GM23248 (cell line): ENCODE data around the gene INKA2. TPM values are rescaled to one million over a fixed set of nuclear protein-coding genes. Genes with fewer than 3 reads are reported as not detected.

Source experiments
- DNase-seq: peaks from one replicate; pipeline ENCODE4 v3.0.0-alpha.2; 2015
- H2AFZ ChIP-seq: fragments of 200-600 bp; sonication (generic); 2 replicates; pipeline ENCODE4 v1.6.1; 2016; ENCODE audit warnings: antibody characterized with exemption
- H3F3A ChIP-seq: fragments of 200-600 bp; sonication (generic); 2 replicates; pipeline ENCODE4 v1.6.1; 2016; ENCODE audit warnings: mild to moderate bottlenecking, antibody characterized with exemption, mixed run types; ENCODE audit not compliant: insufficient read depth
- H3K27ac ChIP-seq: fragments of 200-600 bp; sonication (generic); 2 replicates; pipeline ENCODE4 v1.5.1; 2016; ENCODE audit warnings: mild to moderate bottlenecking
- H3K27me3 ChIP-seq: fragments of 200-600 bp; sonication (generic); replicated peaks from 2 replicates; pipeline ENCODE4 v1.6.1; 2016; ENCODE audit warnings: mild to moderate bottlenecking; ENCODE audit not compliant: insufficient read depth
- H3K36me3 ChIP-seq: fragments of 200-600 bp; sonication (generic); 2 replicates; pipeline ENCODE4 v1.6.1; 2016; ENCODE audit warnings: low read depth, mild to moderate bottlenecking
- H3K4me1 ChIP-seq: fragments of 200-600 bp; sonication (generic); 2 replicates; pipeline ENCODE4 v1.6.1; 2016; ENCODE audit warnings: mild to moderate bottlenecking; ENCODE audit not compliant: insufficient read depth
- H3K4me2 ChIP-seq: fragments of 200-600 bp; sonication (generic); one replicate; pipeline ENCODE4 v1.6.1; 2016; ENCODE audit warnings: mild to moderate bottlenecking; ENCODE audit not compliant: unreplicated experiment
- H3K4me3 ChIP-seq: fragments of 200-600 bp; sonication (generic); 2 replicates; pipeline ENCODE4 v1.5.1; 2016; ENCODE audit warnings: mild to moderate bottlenecking
- H3K79me2 ChIP-seq: fragments of 200-600 bp; sonication (generic); 2 replicates; pipeline ENCODE4 v1.6.1; 2016; ENCODE audit warnings: mild to moderate bottlenecking; ENCODE audit not compliant: insufficient read depth
- H3K9ac ChIP-seq: fragments of 200-600 bp; sonication (generic); 2 replicates; pipeline ENCODE4 v1.6.1; 2016; ENCODE audit warnings: mild to moderate bottlenecking
- H3K9me2 ChIP-seq: fragments of 200-600 bp; sonication (generic); 2 replicates; pipeline ENCODE4 v1.6.1; 2016; ENCODE audit warnings: mixed run types, mild to moderate bottlenecking, moderate library complexity; ENCODE audit not compliant: insufficient read depth
- H3K9me3 ChIP-seq: fragments of 200-600 bp; sonication (generic); one replicate; pipeline ENCODE4 v1.6.1; 2017; ENCODE audit warnings: low read depth
- H4K20me1 ChIP-seq: fragments of 200-600 bp; sonication (generic); 2 replicates; pipeline ENCODE4 v1.6.0; 2016; ENCODE audit not compliant: insufficient read depth
- EZH2 ChIP-seq: fragments of 200-600 bp; sonication (generic); IDR thresholded peaks from 2 replicates; pipeline ENCODE4 v1.6.1; 2018; ENCODE audit warnings: antibody characterized with exemption, mild to moderate bottlenecking; ENCODE audit not compliant: insufficient read depth, poor library complexity, severe bottlenecking
- EZH2phosphoT487 ChIP-seq: fragments of 200-600 bp; sonication (generic); IDR thresholded peaks from 2 replicates; pipeline ENCODE4 v1.6.1; 2018; ENCODE audit warnings: antibody characterized with exemption, moderate library complexity, mild to moderate bottlenecking, low read depth; ENCODE audit not compliant: insufficient read depth
- WGBS, 2 experiments: methylation state at CpG; one replicate each; pipeline ENCODE4 v1.1.6; 2015 to 2017; ENCODE audit warnings: low lambda C conversion rate in 2 of 2, low coverage in 1 of 2; ENCODE audit errors: missing lambda C conversion rate in 2 of 2; 5-methylcytosine and 5-hydroxymethylcytosine counted together
- in situ Hi-C: fragments of 300-500 bp; cut with MboI; formaldehyde crosslinking; loops from 2 replicates; pipeline ENCODE4 v1.15.0; 2020
- polyA plus RNA-seq: library from polyadenylated mRNA; unstranded; fragments of >200 nt; fragmentation: Nextera tagmentation; extraction: Ambion mirVana; gene quantifications from 2 replicates; pipeline ENCODE4 v1.2.1, GENCODE V29; 2016
- total RNA-seq: library from RNA; depleted of rRNA; stranded (reverse); fragments of >200 nt; shearing (Covaris generic); gene quantifications from 2 replicates; pipeline ENCODE4 v1.2.3, GENCODE V29; 2014

Gene INKA2
- total and polyA plus RNA-seq, 2 experiments from 2014 or later, result 1.2 to 1.3 TPM

- DNase-seq, result no peak
- Histone ChIP-seq H3K4me1 (peaks cover 11% of the 10 kb centered on the region), H4K20me1 (no peaks in the 10 kb centered on the region), H2AFZ (no peak overlapping the region), H3K36me3 (no peaks in the 10 kb centered on the region), H3K79me2 (no peaks in the 10 kb centered on the region), H3K9ac (no peak overlapping the region), H3K27me3 (no peaks in the 10 kb centered on the region), H3K9me3 (no peaks in the 10 kb centered on the region), H3K4me2 (no peak overlapping the region), H3K27ac (no peak overlapping the region), H3K9me2 (no peaks in the 10 kb centered on the region), H3F3A (no peaks in the 10 kb centered on the region), H3K4me3 (no peak overlapping the region)
- in situ Hi-C loops, result no loop called here
- WGBS, 2 experiments, result 84 to 88% methylated on average over 6 of the region's 6 CpGs
- TF ChIP-seq EZH2, result no peak
- no peak for TF ChIP-seq EZH2phosphoT487
Observed at GRCh38 chr1:111731956-111732355, 7.2 kb downstream of the INKA2 start.

DNA sequence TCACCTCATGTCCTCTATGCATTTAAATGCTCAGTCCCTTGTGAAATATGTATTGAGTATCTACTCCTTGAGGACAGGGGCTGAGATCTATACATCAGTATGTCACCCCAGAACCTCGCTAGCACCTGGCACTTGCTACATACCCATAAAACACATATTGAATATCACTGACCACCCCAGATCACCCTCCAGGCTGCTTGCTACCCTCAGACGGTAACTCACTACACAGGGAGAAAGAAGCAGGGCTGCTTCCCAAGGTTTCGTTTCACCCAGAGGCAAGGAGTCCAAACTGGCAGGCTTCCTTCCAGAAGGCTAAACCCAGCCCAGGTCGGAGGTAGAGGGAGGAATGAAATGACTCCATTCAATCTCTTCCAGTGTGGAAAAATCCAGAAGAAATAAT is 8.5 kb downstream of the INKA2 start:
- no peak for DNase-seq
- Histone ChIP-seq H3F3A (no peaks in the 10 kb centered on the region), H4K20me1 (no peaks in the 10 kb centered on the region), H2AFZ (no peak overlapping the region), H3K4me2 (no peak overlapping the region), H3K4me1 (peaks cover 11% of the 10 kb centered on the region), H3K36me3 (no peaks in the 10 kb centered on the region), H3K9me3 (no peaks in the 10 kb centered on the region), H3K79me2 (no peaks in the 10 kb centered on the region), H3K9ac (no peak overlapping the region), H3K27me3 (no peaks in the 10 kb centered on the region), H3K9me2 (no peaks in the 10 kb centered on the region), H3K27ac (no peak overlapping the region), H3K4me3 (no peak overlapping the region)
- in situ Hi-C loops, result no loop called here
- WGBS, 2 experiments, result 69 to 71% methylated on average over 4 of the region's 4 CpGs
- TF ChIP-seq EZH2phosphoT487, result no peak
- TF ChIP-seq EZH2, result no peak

GRCh38 chr1:111729946-111730681 is 9.1 kb downstream of the INKA2 start:
- H3K27ac ChIP-seq, result no peak overlapping the region

DNA sequence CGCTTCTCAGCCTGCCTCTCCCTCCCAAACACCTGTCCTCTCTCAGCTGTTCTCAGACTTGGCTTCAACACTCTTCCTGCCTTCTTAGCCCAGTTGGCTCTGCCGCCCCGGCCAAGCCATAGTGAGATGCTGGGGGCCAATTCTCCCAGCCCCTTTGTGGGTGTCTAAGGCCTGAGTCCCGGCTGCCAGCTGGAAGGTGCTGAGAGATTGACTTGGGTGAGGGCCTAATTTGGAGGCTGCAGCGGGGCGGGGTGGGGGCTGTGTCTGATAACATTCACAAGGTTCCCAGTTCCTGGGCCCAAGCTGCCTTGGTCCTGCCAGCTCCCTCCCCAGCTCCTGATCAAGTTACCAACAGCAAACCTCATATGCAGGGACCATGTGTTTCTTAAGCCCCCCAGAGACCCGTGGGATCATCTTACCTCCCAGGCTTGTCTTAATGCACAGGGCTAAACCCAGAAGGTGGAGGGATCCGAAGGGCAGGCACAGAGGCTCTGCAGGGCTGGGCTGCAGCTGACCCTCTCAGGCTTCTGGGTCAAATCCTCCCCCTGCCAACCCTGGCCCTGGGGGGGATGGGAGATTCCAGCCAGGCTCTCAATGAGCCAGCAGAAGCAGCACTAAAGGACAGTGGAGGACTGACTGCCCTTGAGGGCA is 9.8 kb downstream of the INKA2 start:
- 65 to 68% methylated on average over 8 of the region's 8 CpGs for WGBS, 2 experiments
- no peak for TF ChIP-seq EZH2phosphoT487
- no peak for TF ChIP-seq EZH2
- Histone ChIP-seq H3K9me2 (no peaks in the 10 kb centered on the region), H3K27ac (no peak overlapping the region), H3K27me3 (no peaks in the 10 kb centered on the region), H3K9ac (no peak overlapping the region), H3K36me3 (no peaks in the 10 kb centered on the region), H4K20me1 (no peaks in the 10 kb centered on the region), H2AFZ (no peak overlapping the region), H3F3A (no peaks in the 10 kb centered on the region), H3K9me3 (no peaks in the 10 kb centered on the region), H3K4me2 (no peak overlapping the region), H3K79me2 (no peaks in the 10 kb centered on the region), H3K4me1 (peaks cover 11% of the 10 kb centered on the region), H3K4me3 (no peak overlapping the region)
- in situ Hi-C loops, result no loop called here
- DNase-seq, result no peak

More at GRCh38 chr1:111729946-111730681, 9.1 kb downstream of the INKA2 start:
- H3K79me2 ChIP-seq, result no peaks in the 10 kb centered on the region
- in situ Hi-C loops, result no loop called here
- no peaks in the 10 kb centered on the region for H4K20me1 ChIP-seq
- peaks cover 11% of the 10 kb centered on the region for H3K4me1 ChIP-seq
- 78 to 82% methylated on average over 7 of the region's 7 CpGs for whole genome bisulfite sequencing, 2 experiments
- H3K9me3 ChIP-seq, result no peaks in the 10 kb centered on the region
- H3K36me3 ChIP-seq, result no peaks in the 10 kb centered on the region
- no peak for DNase-seq
- no peak overlapping the region for H2AFZ ChIP-seq
- TF ChIP-seq EZH2phosphoT487 (no peak), EZH2 (no peak)
- no peak overlapping the region for H3K9ac ChIP-seq
- no peaks in the 10 kb centered on the region for H3K9me2 ChIP-seq
- H3K27me3 ChIP-seq, result no peaks in the 10 kb centered on the region
- H3K4me3 ChIP-seq, result no peak overlapping the region
- H3F3A ChIP-seq, result no peaks in the 10 kb centered on the region
- no peak overlapping the region for H3K4me2 ChIP-seq
